Measurements from ENCODE around the gene ADAMTS17.

The ADAMTS17 gene

GRCh38 chr15:99967841-99968371, 373.9 kb downstream of the ADAMTS17 start:
- DNase-seq (ENCODE audit: low read depth) = no peak

GRCh38 chr15:99966815-99967214, 375.0 kb downstream of the ADAMTS17 start:
- no peak for DNase-seq (ENCODE audit: low read depth)

GRCh38 chr15:99965376-99965775, 376.4 kb downstream of the ADAMTS17 start:
- no peak for DNase-seq (ENCODE audit: low read depth)

- no peak for DNase-seq (ENCODE audit: low read depth)
Measured at GRCh38 chr15:99963976-99964375, 377.8 kb downstream of the ADAMTS17 start.

GRCh38 chr15:99963096-99963825, 378.5 kb downstream of the ADAMTS17 start:
- DNase-seq (ENCODE audit: low read depth) = no peak

GRCh38 chr15:99962006-99962561, 379.7 kb downstream of the ADAMTS17 start:
- DNase-seq (ENCODE audit: low read depth) = no peak

- DNase-seq (ENCODE audit: low read depth) = no peak
Measured at GRCh38 chr15:99961011-99961441, 380.7 kb downstream of the ADAMTS17 start.

GRCh38 chr15:99959326-99959725, 382.4 kb downstream of the ADAMTS17 start:
- DNase-seq (ENCODE audit: low read depth) = no peak

GRCh38 chr15:99958426-99959097, 383.2 kb downstream of the ADAMTS17 start:
- DNase-seq (ENCODE audit: low read depth) = no peak

- DNase-seq (ENCODE audit: low read depth) = no peak
Measured at GRCh38 chr15:99957642-99958013, 384.1 kb downstream of the ADAMTS17 start.

- no peak for DNase-seq (ENCODE audit: low read depth)
Measured at GRCh38 chr15:99956820-99957641, 384.7 kb downstream of the ADAMTS17 start.

GRCh38 chr15:99956022-99956775, 385.6 kb downstream of the ADAMTS17 start:
- no peak for DNase-seq (ENCODE audit: low read depth)

GRCh38 chr15:99955532-99955931, 386.2 kb downstream of the ADAMTS17 start:
- no peak for DNase-seq (ENCODE audit: low read depth)

- DNase-seq (ENCODE audit: low read depth) = no peak
Measured at GRCh38 chr15:99955181-99955525, 386.6 kb downstream of the ADAMTS17 start.

- DNase-seq (ENCODE audit: low read depth) = no peak
Measured at GRCh38 chr15:99954361-99955180, 387.2 kb downstream of the ADAMTS17 start.

GRCh38 chr15:99953886-99954285, 387.9 kb downstream of the ADAMTS17 start:
- DNase-seq (ENCODE audit: low read depth) = no peak

- no peak for DNase-seq (ENCODE audit: low read depth)
Measured at GRCh38 chr15:99951511-99951910, 390.3 kb downstream of the ADAMTS17 start.

- no peak for DNase-seq (ENCODE audit: low read depth)
Measured at GRCh38 chr15:99944131-99944530, 397.6 kb downstream of the ADAMTS17 start.

GRCh38 chr15:99943466-99943865, 398.3 kb downstream of the ADAMTS17 start:
- no peak for DNase-seq (ENCODE audit: low read depth)

- DNase-seq (ENCODE audit: low read depth) = no peak
Measured at GRCh38 chr15:99932676-99933402, 408.9 kb downstream of the ADAMTS17 start.
